Testis (tissue), 3 donors: ENCODE results near the gene MYL10. TPM values are rescaled to one million over a fixed set of nuclear protein-coding genes. Genes with fewer than 3 reads are reported as not detected.
A peak's percentile ranks its signal among the peaks of the same experiment; 100 is the strongest.
"Not testable (repeated sequence)": the region's sequence is repeated elsewhere in the genome, so short reads cannot be mapped to it uniquely, and the experiment has no call there.

ENCODE experiments used
- DNase-seq: peaks from one replicate; pipeline ENCODE4 v3.0.0-alpha.2; 2019
- H3K27ac ChIP-seq, 2 donors: fragments of 200-600 bp; sonication (generic); one replicate each; pipeline ENCODE4 v1.5.1; 2019
- H3K27me3 ChIP-seq: fragments of 200-600 bp; sonication (generic); one replicate; pipeline ENCODE4 v1.5.1; 2019
- H3K36me3 ChIP-seq: fragments of 200-600 bp; sonication (generic); one replicate; pipeline ENCODE4 v1.5.1; 2017; ENCODE audit warnings: low read depth; ENCODE audit errors: missing control alignments
- H3K4me1 ChIP-seq: fragments of 200-600 bp; sonication (generic); one replicate; pipeline ENCODE4 v1.5.1; 2019
- H3K4me3 ChIP-seq, 2 donors: fragments of 200-600 bp; sonication (generic); one replicate each; pipeline ENCODE4 v1.5.1; 2017 to 2019
- H3K9me3 ChIP-seq: fragments of 200-600 bp; sonication (generic); one replicate; pipeline ENCODE4 v1.5.1; 2017
- POLR2A ChIP-seq: fragments of 450-650 bp; IDR thresholded peaks from one replicate; pipeline ENCODE4 v1.6.1; 2017; ENCODE audit warnings: antibody characterized with exemption, mild to moderate bottlenecking, moderate library complexity
- WGBS, 2 donors: methylation state at CpG; one replicate each; pipeline ENCODE4 v1.1.5; 2018; 5-methylcytosine and 5-hydroxymethylcytosine counted together
- intact Hi-C: fragments of 100-400 bp; cut with DNase I; formaldehyde crosslinking; loops from one replicate; pipeline ENCODE4 v1.15.1; 2023; ENCODE audit warnings: low total_unique reads
- polyA plus RNA-seq: library from polyadenylated mRNA; stranded (reverse); fragments of 350-450 nt; fragmentation: Illumina TruSeq; extraction: RNeasy Lipid Tissue Mini Kit (QIAGEN cat#74804); gene quantifications from one replicate; pipeline ENCODE4 v1.2.3, GENCODE V29; 2014; ENCODE audit warnings: low read depth, low replicate concordance; ENCODE audit not compliant: insufficient read depth
- total RNA-seq, 2 donors: library from RNA; depleted of rRNA; stranded (reverse); fragments of >200 nt; gene quantifications; one replicate each; pipeline ENCODE4 v1.2.3, GENCODE V29; 2016
- TF ChIP-seq, protein P1 (sequence below), 3 experiments: fragments of 450-650 bp in 2 of 3; fragments of 200-600 bp in 1 of 3; sonication (generic) in 1 of 3; IDR thresholded peaks; one replicate each; pipeline ENCODE4 v1.5.1; 2016 to 2019; ENCODE audit warnings: antibody characterized with exemption in 3 of 3, mild to moderate bottlenecking in 2 of 3, moderate library complexity in 1 of 3

The MYL10 gene
- total and polyA plus RNA-seq, 3 donors from 2014 or later = not detected

DNA sequence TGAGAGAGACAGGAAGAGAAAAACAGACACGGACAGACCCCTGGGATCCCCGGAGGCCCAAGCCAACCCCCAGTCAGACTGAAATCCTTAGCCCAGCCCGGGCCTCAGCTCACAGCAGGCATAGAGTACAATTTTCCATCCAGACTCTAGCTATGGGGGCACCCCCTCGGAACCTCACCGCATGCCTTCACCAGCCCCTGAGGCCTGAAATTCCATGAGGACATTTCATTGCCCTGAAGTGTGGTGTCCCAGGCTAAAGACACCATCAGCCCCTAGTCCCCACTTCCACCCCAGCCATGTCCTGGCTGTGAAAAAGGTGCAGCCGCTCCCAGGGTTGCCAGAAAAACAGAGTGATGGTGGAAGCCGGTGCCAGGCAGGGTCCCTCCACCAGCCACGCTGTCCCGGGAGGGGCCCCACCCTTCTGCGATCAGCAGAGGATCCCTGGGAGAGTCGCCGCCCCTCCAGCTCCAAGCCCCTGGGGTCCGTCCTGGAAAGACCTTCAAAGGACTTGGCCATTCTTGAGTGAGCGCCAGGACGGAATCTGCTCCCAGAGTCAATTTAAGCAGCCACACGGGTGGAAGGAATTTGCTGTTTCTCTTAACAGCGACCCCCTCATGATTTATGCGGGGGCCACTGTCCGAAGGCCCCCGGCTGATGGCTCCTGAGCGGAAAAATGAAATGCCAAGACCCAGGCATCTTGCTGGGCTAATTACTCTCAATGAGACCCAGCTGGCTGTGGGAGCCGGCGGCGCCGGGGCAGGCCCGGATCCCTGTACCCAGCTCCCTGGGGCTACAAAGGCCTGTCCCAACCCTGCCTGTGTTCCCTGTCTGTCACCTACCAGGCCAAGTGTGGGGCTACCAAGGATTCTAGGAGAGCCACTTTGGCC lies 23.2 kb downstream of the MYL10 start:
- WGBS, 2 donors = 75 to 83% methylated on average over 14 to 26 of the region's 26 CpGs

DNA sequence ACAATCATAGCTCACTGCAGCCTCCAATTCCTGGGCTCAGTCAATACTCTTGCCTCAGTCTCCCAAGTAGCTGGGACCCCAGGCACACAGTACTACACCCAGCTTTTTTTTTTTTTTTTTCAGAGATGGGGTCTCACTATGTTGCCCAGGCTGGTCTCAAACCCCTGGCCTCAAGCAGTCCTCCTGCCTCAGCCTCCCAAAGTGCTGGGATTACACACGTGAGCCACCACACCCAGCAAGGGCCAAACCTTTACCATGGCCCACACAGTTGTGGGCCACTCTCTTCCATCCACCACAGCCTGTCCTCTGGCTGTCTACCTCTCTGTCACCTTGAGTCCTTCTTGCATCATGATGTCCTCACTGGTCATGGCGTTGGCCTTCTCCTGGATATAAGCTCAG lies 24.2 kb downstream of the MYL10 start:
- H3K4me1 ChIP-seq, H3K27me3 ChIP-seq, intact Hi-C loops, H3K27ac ChIP-seq, DNase-seq, H3K36me3 ChIP-seq, H3K9me3 ChIP-seq, H3K4me3 ChIP-seq: not testable (repeated sequence)
- whole genome bisulfite sequencing, 2 donors = 75 to 92% methylated on average over 2 of the region's 2 CpGs

More for the DNA sequence above, 23.2 kb downstream of the MYL10 start:
- no peak overlapping the region for H3K4me3 ChIP-seq
- H3K27ac ChIP-seq = no peak overlapping the region
- H3K27me3 ChIP-seq = no peaks in the 10 kb centered on the region
- no peak for TF ChIP-seq POLR2A
- TF ChIP-seq, protein P1, sequence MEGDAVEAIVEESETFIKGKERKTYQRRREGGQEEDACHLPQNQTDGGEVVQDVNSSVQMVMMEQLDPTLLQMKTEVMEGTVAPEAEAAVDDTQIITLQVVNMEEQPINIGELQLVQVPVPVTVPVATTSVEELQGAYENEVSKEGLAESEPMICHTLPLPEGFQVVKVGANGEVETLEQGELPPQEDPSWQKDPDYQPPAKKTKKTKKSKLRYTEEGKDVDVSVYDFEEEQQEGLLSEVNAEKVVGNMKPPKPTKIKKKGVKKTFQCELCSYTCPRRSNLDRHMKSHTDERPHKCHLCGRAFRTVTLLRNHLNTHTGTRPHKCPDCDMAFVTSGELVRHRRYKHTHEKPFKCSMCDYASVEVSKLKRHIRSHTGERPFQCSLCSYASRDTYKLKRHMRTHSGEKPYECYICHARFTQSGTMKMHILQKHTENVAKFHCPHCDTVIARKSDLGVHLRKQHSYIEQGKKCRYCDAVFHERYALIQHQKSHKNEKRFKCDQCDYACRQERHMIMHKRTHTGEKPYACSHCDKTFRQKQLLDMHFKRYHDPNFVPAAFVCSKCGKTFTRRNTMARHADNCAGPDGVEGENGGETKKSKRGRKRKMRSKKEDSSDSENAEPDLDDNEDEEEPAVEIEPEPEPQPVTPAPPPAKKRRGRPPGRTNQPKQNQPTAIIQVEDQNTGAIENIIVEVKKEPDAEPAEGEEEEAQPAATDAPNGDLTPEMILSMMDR (IDR thresholded peaks at IDR 0.05) = no peak
- no peaks in the 10 kb centered on the region for H3K4me1 ChIP-seq
- H3K36me3 ChIP-seq = no peaks in the 10 kb centered on the region
- intact Hi-C loops = no loop called here
- H3K9me3 ChIP-seq = no peaks in the 10 kb centered on the region
- no peak for DNase-seq

DNA sequence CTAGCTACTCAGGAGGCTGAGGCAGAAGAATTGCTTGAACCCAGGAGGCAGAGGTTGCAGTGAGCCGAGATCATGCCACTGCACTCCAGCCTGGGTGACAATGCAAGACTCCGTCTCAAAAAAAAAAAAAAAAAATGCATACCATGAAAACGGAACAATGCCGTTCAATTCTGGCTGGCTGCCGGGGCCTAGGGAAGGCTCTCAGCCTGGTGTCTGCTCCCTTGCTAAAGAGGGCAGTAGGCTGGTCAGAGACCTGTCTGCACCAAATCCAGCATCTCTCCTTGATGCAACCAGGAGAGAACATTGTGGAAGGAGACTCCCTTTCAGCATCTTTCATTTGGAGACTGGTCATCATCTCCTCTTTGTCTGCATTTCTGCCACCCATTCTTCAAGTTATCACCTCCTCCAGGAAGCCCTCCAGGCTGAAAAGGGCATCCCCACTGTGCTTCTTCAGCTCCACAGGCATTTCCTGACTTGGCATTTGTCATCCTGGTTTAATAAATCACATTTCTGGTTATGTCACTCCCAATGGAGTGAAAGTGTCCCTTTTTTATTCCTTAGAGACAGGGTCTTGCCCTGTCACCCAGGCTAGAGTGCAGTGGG lies 24.7 kb downstream of the MYL10 start:
- Histone ChIP-seq H3K4me1 (peaks cover 1% of the 10 kb centered on the region), H3K4me3 (no peak overlapping the region), H3K27me3 (no peaks in the 10 kb centered on the region), H3K27ac (no peak overlapping the region), H3K9me3 (no peaks in the 10 kb centered on the region), H3K36me3 (no peaks in the 10 kb centered on the region)
- intact Hi-C loops = no loop called here
- no peak for DNase-seq
- WGBS, 2 donors = 83 to 92% methylated on average over 5 of the region's 5 CpGs
- TF ChIP-seq, protein P1 (IDR thresholded peaks at IDR 0.05) = no peak
- no peak for TF ChIP-seq POLR2A

DNA sequence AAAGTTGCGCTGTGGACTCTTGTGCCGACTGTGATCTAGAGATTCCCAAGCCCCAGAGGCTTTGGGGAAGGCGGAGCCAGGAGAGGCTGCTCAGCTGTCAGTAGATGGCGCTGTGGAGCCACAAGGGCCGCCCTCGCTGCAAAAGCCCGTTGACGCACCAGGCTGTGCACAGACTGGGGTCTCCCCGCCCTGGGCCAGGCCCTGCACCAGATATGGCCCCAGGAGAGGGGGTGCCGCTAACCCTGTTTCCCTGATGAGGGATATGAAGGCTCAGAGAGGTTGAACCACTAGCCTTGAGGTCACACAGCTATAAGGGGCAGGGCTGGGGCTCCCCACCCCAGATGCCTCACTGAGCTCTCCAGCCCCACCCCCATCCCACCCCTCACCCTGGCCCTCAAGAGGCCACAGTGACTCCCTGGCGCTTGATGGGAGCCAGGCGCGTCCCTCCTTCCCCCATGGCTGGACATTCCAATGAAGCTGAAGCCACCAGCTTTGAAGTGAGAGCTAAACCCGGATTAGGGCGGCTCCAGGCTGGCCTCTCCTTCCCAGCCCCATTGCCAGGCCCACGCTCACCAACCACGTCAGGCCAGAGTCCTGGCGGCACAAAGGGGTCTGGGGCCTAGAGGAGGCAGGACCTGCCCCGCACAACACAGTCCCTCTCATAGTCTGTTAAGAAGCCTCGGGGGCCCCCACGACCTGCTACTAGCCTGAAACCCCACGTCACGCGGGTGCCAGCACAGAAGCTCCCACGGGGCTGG lies 26.4 kb downstream of the MYL10 start:
- 25 to 39% methylated on average over 18 to 24 of the region's 25 CpGs for whole genome bisulfite sequencing, 2 donors
- intact Hi-C loops = no loop called here
- DNase-seq = peak; percentile 87
- H3K27me3 ChIP-seq = no peaks in the 10 kb centered on the region
- TF ChIP-seq, protein P1 (IDR thresholded peaks at IDR 0.05) = peak; percentile 39 to 82 (median 67)
- no peak for TF ChIP-seq POLR2A
- peaks cover 8% of the 10 kb centered on the region for H3K4me1 ChIP-seq
- H3K9me3 ChIP-seq = no peaks in the 10 kb centered on the region
- H3K36me3 ChIP-seq = no peaks in the 10 kb centered on the region
- no peak overlapping the region for H3K27ac ChIP-seq
- peak overlapping the region in 1 of 2 donors; percentile 7 for H3K4me3 ChIP-seq

DNA sequence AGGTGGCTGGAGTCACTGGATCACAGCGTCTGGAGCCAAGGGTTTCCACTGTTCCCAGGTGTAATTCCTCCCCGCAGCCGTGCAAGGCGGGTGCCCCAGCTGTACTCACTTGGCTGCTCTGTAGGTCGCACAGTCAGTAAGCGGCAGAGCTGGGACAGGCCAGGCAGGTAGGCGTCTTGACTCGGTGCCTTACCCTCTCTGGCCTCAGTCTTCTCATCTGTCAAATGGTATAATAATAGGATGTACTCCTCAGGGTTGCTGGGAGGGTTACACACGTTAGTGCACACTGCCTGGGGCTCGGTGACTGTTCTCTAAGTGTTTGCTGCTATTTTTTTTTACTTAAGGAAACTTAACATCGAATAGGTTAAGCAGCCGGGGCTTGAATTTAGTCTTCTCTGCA lies 27.0 kb downstream of the MYL10 start:
- peaks cover 8% of the 10 kb centered on the region for H3K4me1 ChIP-seq
- WGBS, 2 donors = 34 to 59% methylated on average over 8 to 12 of the region's 12 CpGs
- TF ChIP-seq, protein P1 (IDR thresholded peaks at IDR 0.05) = no peak
- no peak for TF ChIP-seq POLR2A
- DNase-seq = no peak
- intact Hi-C loops = no loop called here
- H3K36me3 ChIP-seq = no peaks in the 10 kb centered on the region
- H3K4me3 ChIP-seq = no peak overlapping the region
- no peaks in the 10 kb centered on the region for H3K9me3 ChIP-seq
- no peaks in the 10 kb centered on the region for H3K27me3 ChIP-seq
- H3K27ac ChIP-seq = no peak overlapping the region
